SK-N-SH (cell line): Measurements from ENCODE around the gene PITPNM3. TPM values are rescaled to one million over a fixed set of nuclear protein-coding genes. Genes with fewer than 3 reads are reported as not detected.

Experiments
- CTCF ChIA-PET: fragments of 300-600, 350-600 bp; formaldehyde crosslinking; extraction: SDS; loops from one replicate; lab custom pipeline; 2021; lab: Yijun Ruan, JAX
- POLR2A ChIA-PET: fragments of 350-600 bp; sonication (Branson Sonifier 250); formaldehyde crosslinking; extraction: SDS; loops from one replicate; lab custom pipeline; 2020; ENCODE audit warnings: antibody characterized with exemption, inconsistent platforms; lab: Yijun Ruan, JAX
- DNase-seq: peaks from one replicate; pipeline ENCODE4 v3.0.0; 2012
- H2AFZ ChIP-seq: fragments of 200-600 bp; sonication (generic); 2 replicates; pipeline ENCODE4 v1.8.1; 2016; ENCODE audit warnings: antibody characterized with exemption, mild to moderate bottlenecking, low read depth
- H3F3A ChIP-seq: fragments of 200-600 bp; sonication (generic); replicated peaks from 2 replicates; pipeline ENCODE3; 2016; ENCODE audit warnings: antibody characterized with exemption, mild to moderate bottlenecking; ENCODE audit not compliant: insufficient read depth
- H3K27ac ChIP-seq, 2 experiments: fragments of 200-500 bp in 1 of 2; fragments of 200-600 bp in 1 of 2; sonication (Bioruptor generic) in 1 of 2; sonication (generic), shearing (Covaris generic) in 1 of 2; 2 replicates each; pipeline versions ENCODE4 v1.5.1 to v1.6.1; 2014 to 2016; ENCODE audit warnings: low read depth in 2 of 2, inconsistent platforms in 1 of 2, low read length in 1 of 2, mild to moderate bottlenecking in 1 of 2, mixed read lengths in 1 of 2
- H3K27me3 ChIP-seq: fragments of 200-600 bp; sonication (generic), shearing (Covaris generic); 2 replicates; pipeline ENCODE4 v1.6.1; 2016; ENCODE audit warnings: mixed run types; ENCODE audit not compliant: insufficient read depth
- H3K36me3 ChIP-seq, 2 experiments: fragments of 200-500 bp in 1 of 2; fragments of 200-600 bp in 1 of 2; sonication (Bioruptor generic) in 1 of 2; sonication (generic) in 1 of 2; replicated peaks in 1 of 2; 2 replicates each; pipeline versions ENCODE3 to v1.5.1; 2014 to 2016; ENCODE audit warnings: low read length in 1 of 2, mild to moderate bottlenecking in 1 of 2; ENCODE audit not compliant: insufficient read depth in 2 of 2, control insufficient read depth in 1 of 2
- H3K4me1 ChIP-seq, 2 experiments: fragments of 200-500 bp in 1 of 2; fragments of 200-600 bp in 1 of 2; sonication (Bioruptor generic) in 1 of 2; sonication (generic), shearing (Covaris generic) in 1 of 2; 2 replicates each; pipeline versions ENCODE4 v1.5.1 to v1.6.1; 2014 to 2016; ENCODE audit warnings: low read depth in 1 of 2, low read length in 1 of 2, mixed run types in 1 of 2; ENCODE audit not compliant: insufficient read depth in 2 of 2, control insufficient read depth in 1 of 2
- H3K4me2 ChIP-seq: fragments of 200-600 bp; sonication (generic), shearing (Covaris generic); 2 replicates; pipeline ENCODE4 v1.6.1; 2017; ENCODE audit warnings: mixed run types
- H3K4me3 ChIP-seq, 2 experiments: fragments of 200-500 bp in 1 of 2; fragments of 200-600 bp in 1 of 2; sonication (Bioruptor generic) in 1 of 2; sonication (generic), shearing (Covaris generic) in 1 of 2; 2 replicates each; pipeline versions ENCODE4 v1.5.1 to v1.8.1; 2014 to 2016; ENCODE audit warnings: low read depth in 2 of 2, inconsistent platforms in 1 of 2, low read length in 1 of 2, mild to moderate bottlenecking in 1 of 2, mixed read lengths in 1 of 2, moderate library complexity in 1 of 2
- H3K79me2 ChIP-seq: fragments of 200-600 bp; sonication (generic); 2 replicates; pipeline ENCODE4 v1.8.1; 2017; ENCODE audit warnings: mild to moderate bottlenecking; ENCODE audit not compliant: insufficient read depth
- H3K9ac ChIP-seq: fragments of 200-600 bp; sonication (generic); 2 replicates; pipeline ENCODE4 v1.6.1; 2017; ENCODE audit warnings: mixed run types
- H3K9me2 ChIP-seq: fragments of 200-600 bp; sonication (generic); 2 replicates; pipeline ENCODE4 v1.6.1; 2017; ENCODE audit warnings: mixed run types
- H3K9me3 ChIP-seq: fragments of 200-600 bp; sonication (generic); 2 replicates; pipeline ENCODE4 v1.6.1; 2017; ENCODE audit warnings: mixed run types, mild to moderate bottlenecking, moderate library complexity
- H4K20me1 ChIP-seq: fragments of 200-600 bp; sonication (generic); 2 replicates; pipeline ENCODE4 v1.6.1; 2017; ENCODE audit warnings: mild to moderate bottlenecking, mixed run types; ENCODE audit not compliant: insufficient read depth
- CHD2 ChIP-seq: fragments of 150-350 bp; IDR thresholded peaks from 2 replicates; pipeline ENCODE4 v1.6.1; 2018; ENCODE audit warnings: low read length; ENCODE audit not compliant: partially characterized antibody
- CTCF ChIP-seq: fragments of 200-600 bp; sonication (generic); IDR thresholded peaks from 2 replicates; pipeline ENCODE4 v1.6.1; 2017; ENCODE audit warnings: antibody characterized with exemption, mild to moderate bottlenecking, moderate library complexity
- EP300 ChIP-seq, 2 experiments: IDR thresholded peaks; 2 replicates each; pipeline versions ENCODE4 v1.4.0 to v1.6.1; 2012; ENCODE audit warnings: borderline replicate concordance in 1 of 2, low read depth in 1 of 2, low read length in 1 of 2
- EZH2phosphoT487 ChIP-seq: fragments of 200-600 bp; sonication (generic); IDR thresholded peaks from 2 replicates; pipeline ENCODE4 v1.6.1; 2017; ENCODE audit warnings: low read depth, mixed run types, mild to moderate bottlenecking, antibody characterized with exemption, moderate library complexity, borderline replicate concordance
- FOSL2 ChIP-seq: IDR thresholded peaks from 2 replicates; pipeline ENCODE4 v1.4.0; 2012; ENCODE audit warnings: low read depth, mild to moderate bottlenecking, moderate library complexity, borderline replicate concordance
- FOXJ3 ChIP-seq: sonication (generic); formaldehyde crosslinking; IDR thresholded peaks from 2 replicates; pipeline ENCODE4 v1.5.1; 2020; ENCODE audit warnings: mild to moderate bottlenecking, missing genetic modification reagents
- GATA2 ChIP-seq: sonication (generic); formaldehyde crosslinking; IDR thresholded peaks from 2 replicates; pipeline ENCODE4 v1.5.0; 2020; ENCODE audit warnings: mild to moderate bottlenecking, missing genetic modification reagents
- JUND ChIP-seq: IDR thresholded peaks from 2 replicates; pipeline ENCODE4 v1.4.0; 2012
- MEF2A ChIP-seq: IDR thresholded peaks from 2 replicates; pipeline ENCODE4 v1.4.0; 2012; ENCODE audit warnings: low read depth, borderline replicate concordance
- MXI1 ChIP-seq: IDR thresholded peaks from 2 replicates; pipeline ENCODE4 v1.6.1; 2012; ENCODE audit warnings: mild to moderate bottlenecking, low read depth, low read length, improper control_type of control experiment
- NFIC ChIP-seq: IDR thresholded peaks from 2 replicates; pipeline ENCODE4 v1.4.0; 2012; ENCODE audit warnings: borderline replicate concordance
- NRF1 ChIP-seq: IDR thresholded peaks from 2 replicates; pipeline ENCODE4 v1.6.1; 2012; ENCODE audit warnings: low read depth, mild to moderate bottlenecking, low read length
- PBX3 ChIP-seq: IDR thresholded peaks from 2 replicates; pipeline ENCODE4; 2012
- RFX5 ChIP-seq: IDR thresholded peaks from 2 replicates; pipeline ENCODE4 v1.6.1; 2012; ENCODE audit warnings: mild to moderate bottlenecking, improper control_type of control experiment, low read length
- RXRA ChIP-seq: IDR thresholded peaks from 2 replicates; pipeline ENCODE4 v1.4.0; 2012; ENCODE audit warnings: low read depth, mild to moderate bottlenecking, borderline replicate concordance
- SIN3A ChIP-seq: IDR thresholded peaks from 2 replicates; pipeline ENCODE4 v1.6.1; 2012; ENCODE audit warnings: low read depth, mild to moderate bottlenecking, low read length, moderate library complexity, borderline replicate concordance
- TAF1 ChIP-seq: IDR thresholded peaks from 2 replicates; pipeline ENCODE4 v1.6.1; 2012; ENCODE audit warnings: low read depth, mild to moderate bottlenecking, low read length, moderate library complexity, borderline replicate concordance
- TCF12 ChIP-seq: IDR thresholded peaks from 2 replicates; pipeline ENCODE4 v1.4.0; 2012
- TEAD4 ChIP-seq: IDR thresholded peaks from 2 replicates; pipeline ENCODE4 v1.4.0; 2012; ENCODE audit warnings: mild to moderate bottlenecking, borderline replicate concordance; ENCODE audit not compliant: insufficient read depth
- WGBS: methylation state at CpG from one replicate; pipeline ENCODE4 v1.1.6; 2017; ENCODE audit warnings: low lambda C conversion rate; 5-methylcytosine and 5-hydroxymethylcytosine counted together
- polyA plus RNA-seq, 3 experiments: library from polyadenylated mRNA; depleted of rRNA; stranded (reverse); fragments of >200 nt; gene quantifications; 2 replicates each; pipeline ENCODE4 v1.2.3, GENCODE V29; 2012
- TF ChIP-seq, protein P1 (sequence below): fragments of 150-350 bp; IDR thresholded peaks from 2 replicates; pipeline ENCODE4 v1.6.1; 2016; ENCODE audit warnings: mild to moderate bottlenecking, low read depth, low read length
- TF ChIP-seq, protein P2 (sequence below): fragments of 150-350 bp; IDR thresholded peaks from 2 replicates; pipeline ENCODE4 v1.6.1; 2017; ENCODE audit warnings: antibody characterized with exemption, low read length, low read depth, borderline replicate concordance
- TF ChIP-seq, protein P3 (sequence below): IDR thresholded peaks from 2 replicates; pipeline ENCODE4 v1.4.0; 2012; ENCODE audit warnings: low read depth, borderline replicate concordance

Gene PITPNM3
- polyA plus RNA-seq, 1 of the 3 experiments (the other 2 are of a cell fraction): 0.82 TPM

DNA sequence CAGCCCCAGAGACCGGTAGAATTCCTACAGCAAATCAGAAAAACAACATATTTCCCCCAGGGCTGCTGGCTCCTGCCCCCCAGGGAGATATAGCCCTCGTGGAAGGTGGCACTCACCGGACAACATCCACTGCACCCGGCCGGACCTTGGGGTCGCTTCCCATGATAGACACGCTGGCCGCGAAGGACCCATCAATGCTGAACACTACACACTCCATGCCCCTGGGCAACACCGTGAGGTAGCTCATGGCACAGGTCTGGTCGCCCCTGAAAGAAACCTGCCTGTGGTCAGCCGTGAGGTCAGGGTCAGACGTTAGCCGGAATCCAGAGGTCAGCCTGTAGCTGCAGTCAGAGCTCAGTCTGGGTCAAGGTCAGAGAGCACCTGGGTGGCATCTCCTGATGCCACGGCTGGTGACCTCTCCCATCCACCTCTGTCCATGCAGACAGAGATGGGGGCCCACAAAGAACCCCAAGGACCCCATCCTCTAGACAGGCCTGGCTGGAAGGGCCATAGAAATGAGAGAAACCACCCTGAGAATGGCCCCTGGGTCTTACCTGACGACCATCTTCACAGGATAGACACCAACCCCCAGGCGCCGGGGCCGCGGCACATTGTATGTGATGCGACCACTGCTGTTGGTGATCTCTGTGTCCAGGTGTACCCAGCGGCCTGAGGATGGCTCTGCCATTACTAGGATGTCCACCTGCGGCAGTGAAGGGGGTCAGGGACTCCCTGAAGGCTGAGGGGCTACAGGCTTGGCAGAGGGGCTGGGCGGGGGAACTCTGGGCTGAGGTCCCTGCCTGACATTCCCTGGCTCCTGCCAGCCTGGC lies 92.5 kb downstream of the PITPNM3 start:
- Histone ChIP-seq H3K9me3 (no peaks in the 10 kb centered on the region), H3K4me2 (no peak overlapping the region), H3K4me1 (peaks cover 0 to 3% of the 10 kb centered on the region in 2 experiments; a peak in 1 of 4 replicates), H2AFZ (no peak overlapping the region), H4K20me1 (no peaks in the 10 kb centered on the region), H3K9me2 (no peaks in the 10 kb centered on the region), H3K27me3 (no peaks in the 10 kb centered on the region), H3F3A (no peaks in the 10 kb centered on the region), H3K36me3 (no peaks in the 10 kb centered on the region), H3K9ac (no peak overlapping the region), H3K27ac (no peak overlapping the region), H3K79me2 (no peaks in the 10 kb centered on the region), H3K4me3 (no peak overlapping the region)
- WGBS: 84% methylated on average over 12 of the region's 24 CpGs
- no peak for DNase-seq
- ChIA-PET POLR2A (no interaction called here), CTCF (interaction anchor here (1.1 to 3.4 kb wide), 2 partner anchors 10 to 431 kb away, joined by 3 to 14 read pairs; no protein-coding TSS in a partner anchor)
- TF ChIP-seq EZH2phosphoT487: no peak
- TF ChIP-seq MXI1: no peak
- no peak for TF ChIP-seq PBX3
- TF ChIP-seq CHD2: no peak

- no peaks in the 10 kb centered on the region for H3K27me3 ChIP-seq
- POLR2A ChIA-PET: no interaction called here
- no peak for TF ChIP-seq RXRA
- no peak for TF ChIP-seq JUND
- TF ChIP-seq NFIC: no peak
- no peak for TF ChIP-seq EP300 (IDR thresholded peaks at IDR 0.05; ENCODE audit: borderline replicate concordance in 1 of 2, low read depth in 1 of 2, low read length in 1 of 2)
- TF ChIP-seq, protein P1, sequence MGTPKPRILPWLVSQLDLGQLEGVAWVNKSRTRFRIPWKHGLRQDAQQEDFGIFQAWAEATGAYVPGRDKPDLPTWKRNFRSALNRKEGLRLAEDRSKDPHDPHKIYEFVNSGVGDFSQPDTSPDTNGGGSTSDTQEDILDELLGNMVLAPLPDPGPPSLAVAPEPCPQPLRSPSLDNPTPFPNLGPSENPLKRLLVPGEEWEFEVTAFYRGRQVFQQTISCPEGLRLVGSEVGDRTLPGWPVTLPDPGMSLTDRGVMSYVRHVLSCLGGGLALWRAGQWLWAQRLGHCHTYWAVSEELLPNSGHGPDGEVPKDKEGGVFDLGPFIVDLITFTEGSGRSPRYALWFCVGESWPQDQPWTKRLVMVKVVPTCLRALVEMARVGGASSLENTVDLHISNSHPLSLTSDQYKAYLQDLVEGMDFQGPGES: no peak
- TF ChIP-seq GATA2 (CRISPR knock-in tag): no peak
- TF ChIP-seq TEAD4: no peak
- no peak for TF ChIP-seq TCF12
- TF ChIP-seq, protein P2, sequence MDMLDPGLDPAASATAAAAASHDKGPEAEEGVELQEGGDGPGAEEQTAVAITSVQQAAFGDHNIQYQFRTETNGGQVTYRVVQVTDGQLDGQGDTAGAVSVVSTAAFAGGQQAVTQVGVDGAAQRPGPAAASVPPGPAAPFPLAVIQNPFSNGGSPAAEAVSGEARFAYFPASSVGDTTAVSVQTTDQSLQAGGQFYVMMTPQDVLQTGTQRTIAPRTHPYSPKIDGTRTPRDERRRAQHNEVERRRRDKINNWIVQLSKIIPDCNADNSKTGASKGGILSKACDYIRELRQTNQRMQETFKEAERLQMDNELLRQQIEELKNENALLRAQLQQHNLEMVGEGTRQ: no peak
- TF ChIP-seq MXI1: no peak
- TF ChIP-seq SIN3A: no peak
- TF ChIP-seq FOXJ3 (CRISPR knock-in tag): no peak
- TF ChIP-seq NRF1: no peak
- no peak for TF ChIP-seq CHD2
- TF ChIP-seq MEF2A: no peak
- TF ChIP-seq TAF1: no peak
- TF ChIP-seq CTCF: no peak
- no peak for TF ChIP-seq RFX5
- no peak for TF ChIP-seq FOSL2
- TF ChIP-seq, protein P3, sequence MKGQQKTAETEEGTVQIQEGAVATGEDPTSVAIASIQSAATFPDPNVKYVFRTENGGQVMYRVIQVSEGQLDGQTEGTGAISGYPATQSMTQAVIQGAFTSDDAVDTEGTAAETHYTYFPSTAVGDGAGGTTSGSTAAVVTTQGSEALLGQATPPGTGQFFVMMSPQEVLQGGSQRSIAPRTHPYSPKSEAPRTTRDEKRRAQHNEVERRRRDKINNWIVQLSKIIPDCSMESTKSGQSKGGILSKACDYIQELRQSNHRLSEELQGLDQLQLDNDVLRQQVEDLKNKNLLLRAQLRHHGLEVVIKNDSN: no peak
- TF ChIP-seq, all 33 proteins: peak for 0
- Histone ChIP-seq H2AFZ (no peak overlapping the region), H3K27ac (no peak overlapping the region), H3K9ac (no peak overlapping the region), H3K4me1 (peaks cover 0 to 3% of the 10 kb centered on the region in 2 experiments; a peak in 1 of 4 replicates), H3K4me2 (no peak overlapping the region), H3F3A (no peaks in the 10 kb centered on the region), H3K9me3 (no peaks in the 10 kb centered on the region), H4K20me1 (no peaks in the 10 kb centered on the region), H3K36me3 (no peaks in the 10 kb centered on the region), H3K4me3 (no peak overlapping the region), H3K79me2 (no peaks in the 10 kb centered on the region), H3K9me2 (no peaks in the 10 kb centered on the region)
- 33% methylated on average over 1 of the region's 2 CpGs for WGBS
- no peak for DNase-seq
- CTCF ChIA-PET: interaction anchor here (1.1 to 3.4 kb wide), 2 partner anchors 11 to 432 kb away, joined by 3 to 14 read pairs; no protein-coding TSS in a partner anchor
These were observed 93.7 kb downstream of the PITPNM3 start for GRCh38 chr17:6462692-6463091.
